ENCODE data around the gene GALNT14. TPM values are rescaled to one million over a fixed set of nuclear protein-coding genes. Genes with fewer than 3 reads are reported as not detected.
A peak's percentile ranks its signal among the peaks of the same experiment; 100 is the strongest.

GALNT14 gene
- polyA plus RNA-seq, 1 donor from 2014 or later = 0.68 TPM

GRCh38 chr2:30979822-30980245, 158.4 kb downstream of the GALNT14 start:
- Mint-ChIP-seq H3K9me3 (no peaks in the 10 kb centered on the region), H3K27me3 (no peaks in the 10 kb centered on the region), H3K4me1 (no peaks in the 10 kb centered on the region), H3K36me3 (no peaks in the 10 kb centered on the region), H3K27ac (no peak overlapping the region), H3K4me3 (no peak overlapping the region)

- H3K9me3 Mint-ChIP-seq = no peaks in the 10 kb centered on the region
- H3K27me3 Mint-ChIP-seq = no peaks in the 10 kb centered on the region
- H3K4me1 Mint-ChIP-seq = no peaks in the 10 kb centered on the region
- H3K27ac Mint-ChIP-seq = no peak overlapping the region
- no peaks in the 10 kb centered on the region for H3K36me3 Mint-ChIP-seq
- H3K4me3 Mint-ChIP-seq = no peak overlapping the region
Measured at GRCh38 chr2:30978854-30979253, 159.4 kb downstream of the GALNT14 start.

- no peak overlapping the region for H3K4me3 Mint-ChIP-seq
- no peaks in the 10 kb centered on the region for H3K36me3 Mint-ChIP-seq
- no peaks in the 10 kb centered on the region for H3K27me3 Mint-ChIP-seq
- H3K4me1 Mint-ChIP-seq = no peaks in the 10 kb centered on the region
- H3K27ac Mint-ChIP-seq = no peak overlapping the region
- no peaks in the 10 kb centered on the region for H3K9me3 Mint-ChIP-seq
Measured at GRCh38 chr2:30978044-30978443, 160.2 kb downstream of the GALNT14 start.

- H3K9me3 Mint-ChIP-seq = no peaks in the 10 kb centered on the region
- H3K36me3 Mint-ChIP-seq = no peaks in the 10 kb centered on the region
- H3K27ac Mint-ChIP-seq = no peak overlapping the region
- no peak overlapping the region for H3K4me3 Mint-ChIP-seq
- H3K27me3 Mint-ChIP-seq = no peaks in the 10 kb centered on the region
- H3K4me1 Mint-ChIP-seq = no peaks in the 10 kb centered on the region
Measured at GRCh38 chr2:30975156-30975555, 163.1 kb downstream of the GALNT14 start.

GRCh38 chr2:30974554-30974953, 163.7 kb downstream of the GALNT14 start:
- Mint-ChIP-seq H3K36me3 (no peaks in the 10 kb centered on the region), H3K27me3 (no peaks in the 10 kb centered on the region), H3K9me3 (no peaks in the 10 kb centered on the region), H3K27ac (no peak overlapping the region), H3K4me1 (no peaks in the 10 kb centered on the region), H3K4me3 (no peak overlapping the region)

- H3K27ac Mint-ChIP-seq = no peak overlapping the region
- no peaks in the 10 kb centered on the region for H3K36me3 Mint-ChIP-seq
- H3K27me3 Mint-ChIP-seq = no peaks in the 10 kb centered on the region
- H3K9me3 Mint-ChIP-seq = no peaks in the 10 kb centered on the region
- H3K4me3 Mint-ChIP-seq = no peak overlapping the region
- H3K4me1 Mint-ChIP-seq = no peaks in the 10 kb centered on the region
Measured at GRCh38 chr2:30974092-30974491, 164.1 kb downstream of the GALNT14 start.

GRCh38 chr2:30971231-30972025, 166.8 kb downstream of the GALNT14 start:
- H3K36me3 Mint-ChIP-seq = peaks cover 2% of the 10 kb centered on the region
- no peaks in the 10 kb centered on the region for H3K27me3 Mint-ChIP-seq
- peak overlapping the region in 1 of 4 donors; percentile 3 for H3K4me3 Mint-ChIP-seq
- peaks cover 0 to 3% (median 0%) of the 10 kb centered on the region in 3 donors for H3K4me1 Mint-ChIP-seq
- H3K9me3 Mint-ChIP-seq = no peaks in the 10 kb centered on the region
- H3K27ac Mint-ChIP-seq = no peak overlapping the region

GRCh38 chr2:30968660-30969397, 169.4 kb downstream of the GALNT14 start:
- H3K4me3 Mint-ChIP-seq = no peak overlapping the region
- H3K27ac Mint-ChIP-seq = no peak overlapping the region
- H3K27me3 Mint-ChIP-seq = no peaks in the 10 kb centered on the region
- H3K9me3 Mint-ChIP-seq = no peaks in the 10 kb centered on the region
- H3K4me1 Mint-ChIP-seq = peaks cover 0 to 3% (median 0%) of the 10 kb centered on the region in 3 donors
- peaks cover 2% of the 10 kb centered on the region for H3K36me3 Mint-ChIP-seq

- Mint-ChIP-seq H3K36me3 (peaks cover 2% of the 10 kb centered on the region), H3K4me3 (no peak overlapping the region), H3K27ac (no peak overlapping the region), H3K4me1 (peaks cover 0 to 3% (median 0%) of the 10 kb centered on the region in 3 donors), H3K9me3 (no peaks in the 10 kb centered on the region), H3K27me3 (no peaks in the 10 kb centered on the region)
Measured at GRCh38 chr2:30966786-30967185, 171.5 kb downstream of the GALNT14 start.

- H3K27ac Mint-ChIP-seq = no peak overlapping the region
- no peaks in the 10 kb centered on the region for H3K27me3 Mint-ChIP-seq
- H3K36me3 Mint-ChIP-seq = peaks cover 2% of the 10 kb centered on the region
- no peaks in the 10 kb centered on the region for H3K9me3 Mint-ChIP-seq
- peaks cover 0 to 3% (median 0%) of the 10 kb centered on the region in 3 donors for H3K4me1 Mint-ChIP-seq
- no peak overlapping the region for H3K4me3 Mint-ChIP-seq
Measured at GRCh38 chr2:30965022-30965531, 173.2 kb downstream of the GALNT14 start.

- no peak overlapping the region for H3K4me3 Mint-ChIP-seq
- peaks cover 2% of the 10 kb centered on the region for H3K36me3 Mint-ChIP-seq
- no peak overlapping the region for H3K27ac Mint-ChIP-seq
- H3K4me1 Mint-ChIP-seq = peaks cover 0 to 3% (median 0%) of the 10 kb centered on the region in 3 donors
- no peaks in the 10 kb centered on the region for H3K27me3 Mint-ChIP-seq
- H3K9me3 Mint-ChIP-seq = no peaks in the 10 kb centered on the region
Measured at GRCh38 chr2:30964334-30965005, 173.8 kb downstream of the GALNT14 start.

- Mint-ChIP-seq H3K4me3 (no peak overlapping the region), H3K36me3 (peaks cover 2% of the 10 kb centered on the region), H3K27ac (no peak overlapping the region), H3K27me3 (no peaks in the 10 kb centered on the region), H3K9me3 (no peaks in the 10 kb centered on the region), H3K4me1 (no peaks in the 10 kb centered on the region)
Measured at GRCh38 chr2:30963184-30963583, 175.1 kb downstream of the GALNT14 start.

- H3K36me3 Mint-ChIP-seq = peaks cover 4% of the 10 kb centered on the region
- no peak overlapping the region for H3K4me3 Mint-ChIP-seq
- no peaks in the 10 kb centered on the region for H3K4me1 Mint-ChIP-seq
- no peaks in the 10 kb centered on the region for H3K27me3 Mint-ChIP-seq
- H3K27ac Mint-ChIP-seq = no peak overlapping the region
- no peaks in the 10 kb centered on the region for H3K9me3 Mint-ChIP-seq
Measured at GRCh38 chr2:30960213-30960612, 178.0 kb downstream of the GALNT14 start.

GRCh38 chr2:30959653-30960052, 178.6 kb downstream of the GALNT14 start:
- Mint-ChIP-seq H3K9me3 (no peaks in the 10 kb centered on the region), H3K27ac (no peak overlapping the region), H3K36me3 (peaks cover 4% of the 10 kb centered on the region), H3K27me3 (no peaks in the 10 kb centered on the region), H3K4me3 (no peak overlapping the region), H3K4me1 (no peaks in the 10 kb centered on the region)

- H3K27ac Mint-ChIP-seq = no peak overlapping the region
- no peaks in the 10 kb centered on the region for H3K4me1 Mint-ChIP-seq
- peaks cover 4% of the 10 kb centered on the region for H3K36me3 Mint-ChIP-seq
- H3K4me3 Mint-ChIP-seq = no peak overlapping the region
- H3K9me3 Mint-ChIP-seq = no peaks in the 10 kb centered on the region
- no peaks in the 10 kb centered on the region for H3K27me3 Mint-ChIP-seq
Measured at GRCh38 chr2:30958918-30959265, 179.3 kb downstream of the GALNT14 start.
